Endothelial cell of umbilical vein (primary cell): ENCODE measurements around the gene C10orf71. TPM values are rescaled to one million over a fixed set of nuclear protein-coding genes. Genes with fewer than 3 reads are reported as not detected.

ENCODE experiments used
- BruUV-seq: library from RNA; stranded (reverse); fragments of 400-500 nt; replicated peaks from 2 replicates; lab custom pipeline; 2021; lab: Mats Ljungman, UMichigan
- CTCF ChIA-PET: fragments of 300-600, 350-600 bp; sonication (Branson Sonifier 250); formaldehyde crosslinking; loops from one replicate; lab custom pipeline; 2021; ENCODE audit warnings: antibody characterized with exemption, inconsistent platforms; lab: Charles Lee
- POLR2A ChIA-PET: fragments of 300-600, 350-600 bp; sonication (Branson Sonifier 250); formaldehyde crosslinking; loops from one replicate; lab custom pipeline; 2021; ENCODE audit warnings: antibody characterized with exemption, inconsistent platforms; lab: Charles Lee
- DNase-seq: peaks from one replicate; pipeline ENCODE4 v3.0.0-alpha.2; 2011; ENCODE audit warnings: low read depth, low spot score
- FAIRE-seq: peaks from 2 replicates; lab custom pipeline; 2011; peaks lifted over from hg19 to GRCh38; lab: Jason Lieb, UNC
- H2AFZ ChIP-seq: 2 replicates; pipeline ENCODE4 v1.6.0; 2012; ENCODE audit warnings: low read depth, low read length, control low read depth, inconsistent platforms
- H3K27ac ChIP-seq: 2 replicates; pipeline ENCODE4 v1.5.1; 2011; ENCODE audit warnings: low read depth, mild to moderate bottlenecking, control low read depth, low read length, moderate library complexity; ENCODE audit not compliant: insufficient read depth
- H3K27me3 ChIP-seq, 2 experiments: 2 replicates each; pipeline versions ENCODE4 v1.6.0 to v1.6.1; 2011; ENCODE audit warnings: low read length in 2 of 2, mixed read lengths in 1 of 2; ENCODE audit not compliant: control insufficient read depth in 2 of 2, insufficient read depth in 2 of 2
- H3K36me3 ChIP-seq, 2 experiments: 2 replicates in 1 of 2; 3 replicates in 1 of 2; pipeline ENCODE4 v1.5.1; 2011; ENCODE audit warnings: low read length in 2 of 2, mild to moderate bottlenecking in 1 of 2, moderate library complexity in 1 of 2; ENCODE audit not compliant: control insufficient read depth in 2 of 2, insufficient read depth in 2 of 2; ENCODE audit errors: extremely low read depth in 1 of 2
- H3K4me1 ChIP-seq: 3 replicates; pipeline ENCODE4 v1.5.1; 2011; ENCODE audit warnings: mild to moderate bottlenecking, low read length; ENCODE audit not compliant: control insufficient read depth, insufficient read depth; ENCODE audit errors: extremely low read depth
- H3K4me2 ChIP-seq: 2 replicates; pipeline ENCODE4 v1.6.1; 2011; ENCODE audit warnings: low read length, control low read depth, mixed read lengths; ENCODE audit not compliant: insufficient read depth
- H3K4me3 ChIP-seq, 3 experiments: fragments of 200-600 bp in 1 of 3; sonication (generic), shearing (Covaris generic) in 1 of 3; replicated peaks in 1 of 3; 2 replicates each; pipeline ENCODE4 v1.5.1; 2011 to 2016; ENCODE audit warnings: control low read depth in 3 of 3, low read length in 3 of 3, mild to moderate bottlenecking in 2 of 3, inconsistent platforms in 1 of 3, low read depth in 1 of 3, moderate library complexity in 1 of 3; ENCODE audit not compliant: insufficient read depth in 1 of 3
- H3K79me2 ChIP-seq: 2 replicates; pipeline ENCODE4 v1.6.0; 2012; ENCODE audit warnings: low read length, inconsistent platforms; ENCODE audit not compliant: control insufficient read depth, insufficient read depth
- H3K9ac ChIP-seq: replicated peaks from 2 replicates; pipeline ENCODE3; 2011; ENCODE audit warnings: low read length, control low read depth; ENCODE audit not compliant: insufficient read depth; ENCODE audit errors: extremely low read depth
- H3K9me1 ChIP-seq: replicated peaks from 3 replicates; pipeline ENCODE4 v1.6.0; 2011; ENCODE audit warnings: mild to moderate bottlenecking, low read length; ENCODE audit not compliant: control insufficient read depth, insufficient read depth; ENCODE audit errors: extremely low read depth
- H3K9me3 ChIP-seq: replicated peaks from 2 replicates; pipeline ENCODE4 v1.5.1; 2012; ENCODE audit warnings: low read length, inconsistent platforms; ENCODE audit not compliant: control insufficient read depth, insufficient read depth
- H4K20me1 ChIP-seq: replicated peaks from 2 replicates; pipeline ENCODE3; 2011; ENCODE audit warnings: mild to moderate bottlenecking, low read length; ENCODE audit not compliant: control insufficient read depth, insufficient read depth; ENCODE audit errors: extremely low read depth
- CTCF ChIP-seq, 2 donors: IDR thresholded peaks; 1 replicate in 1 of 2; 2 replicates in 1 of 2; pipeline ENCODE4 v1.5.1; 2011; ENCODE audit warnings: low read length in 2 of 2, mild to moderate bottlenecking in 2 of 2, moderate library complexity in 2 of 2, control low read depth in 1 of 2, inconsistent platforms in 1 of 2, low read depth in 1 of 2; ENCODE audit not compliant: insufficient read depth in 1 of 2; ENCODE audit errors: extremely low read depth in 1 of 2
- EZH2 ChIP-seq: IDR thresholded peaks from 2 replicates; pipeline ENCODE4 v1.6.1; 2012; ENCODE audit warnings: borderline replicate concordance, low read depth, mild to moderate bottlenecking, moderate library complexity, low read length, inconsistent platforms; ENCODE audit not compliant: severe bottlenecking
- FOS ChIP-seq: IDR thresholded peaks from 2 replicates; pipeline ENCODE4 v1.6.1; 2011; ENCODE audit warnings: mild to moderate bottlenecking, low read length, moderate library complexity, borderline replicate concordance; ENCODE audit not compliant: insufficient read depth
- GATA2 ChIP-seq: IDR thresholded peaks from 2 replicates; pipeline ENCODE4 v1.7.0; 2011; ENCODE audit warnings: low read depth, mild to moderate bottlenecking, moderate library complexity, mixed read lengths, low read length; ENCODE audit not compliant: insufficient read length, insufficient read depth
- JUN ChIP-seq: IDR thresholded peaks from 2 replicates; pipeline ENCODE4 v1.6.1; 2011; ENCODE audit warnings: borderline replicate concordance, low read depth; ENCODE audit not compliant: insufficient read length, insufficient read depth
- MAX ChIP-seq: IDR thresholded peaks from 2 replicates; pipeline ENCODE4 v1.6.1; 2011; ENCODE audit not compliant: insufficient read depth, insufficient read length
- MYC ChIP-seq: IDR thresholded peaks from one replicate; pipeline ENCODE4 v1.6.1; 2011; ENCODE audit warnings: mild to moderate bottlenecking, low read depth, low read length
- POLR2A ChIP-seq: IDR thresholded peaks from 2 replicates; pipeline ENCODE4 v1.6.1; 2012; ENCODE audit warnings: low read depth, mild to moderate bottlenecking, control low read depth, low read length
- POLR2AphosphoS5 ChIP-seq: IDR thresholded peaks from 2 replicates; pipeline ENCODE4 v1.6.1; 2012; ENCODE audit warnings: low read depth, mild to moderate bottlenecking, control low read depth, low read length, moderate library complexity; ENCODE audit not compliant: insufficient read depth
- dilution Hi-C: fragments of 300-500 bp; cut with MboI; formaldehyde crosslinking; loops from one replicate; pipeline ENCODE4 v1.15.0; 2019; ENCODE audit warnings: low sequenced_read_pairs; ENCODE audit not compliant: extremely low pct_ligation_motif_present
- intact Hi-C: fragments of 100-400 bp; cut with micrococcal nuclease; formaldehyde crosslinking; loops from one replicate; pipeline ENCODE4 v1.10.0; 2022
- polyA plus RNA-seq, 4 experiments: library from polyadenylated mRNA; depleted of rRNA in 3 of 4; stranded (reverse) in 3 of 4; unstranded in 1 of 4; fragments of >200 nt; gene quantifications; 2 replicates each; pipeline versions ENCODE4 v1.2.1 to v1.2.3, GENCODE V29; 2011 to 2012; ENCODE audit warnings: missing spikeins in 1 of 4
- total RNA-seq: library from RNA; stranded (reverse); gene quantifications from 2 replicates; pipeline ENCODE4 v1.2.3, GENCODE V29; 2021

C10orf71 gene
- total and polyA plus RNA-seq, 2 donors (not counting 3 experiments of a cell fraction or from before 2014, with no cell fraction given): not detected

- Histone ChIP-seq H3K79me2 (no peaks in the 10 kb centered on the region), H2AFZ (no peak overlapping the region), H3K27ac (no peak overlapping the region), H3K36me3 (no peaks in the 10 kb centered on the region), H3K9ac (no peak overlapping the region), H3K4me3 (no peak overlapping the region), H3K4me1 (no peaks in the 10 kb centered on the region), H3K4me2 (no peak overlapping the region), H3K9me3 (no peaks in the 10 kb centered on the region), H3K27me3 (peaks cover 0 to 1% of the 10 kb centered on the region in 2 experiments), H4K20me1 (no peaks in the 10 kb centered on the region), H3K9me1 (no peaks in the 10 kb centered on the region)
- ChIA-PET POLR2A (no interaction called here), CTCF (no interaction called here)
- dilution Hi-C loops (no loop called here), intact Hi-C loops (no loop called here)
- BruUV-seq: no TSS peak
- no peak for DNase-seq
- FAIRE-seq: no peak
- TF ChIP-seq CTCF (IDR thresholded peaks at IDR 0.05; ENCODE audit: extremely low read depth in 1 of 2, insufficient read depth in 1 of 2, low read depth in 1 of 2, low read length in 2 of 2) (no peak), POLR2A (no peak), JUN (no peak), GATA2 (no peak), EZH2 (no peak), MYC (no peak), MAX (no peak), POLR2AphosphoS5 (no peak), FOS (no peak)
Observed at GRCh38 chr10:49355221-49355620, 56.3 kb downstream of the C10orf71 start.
